Mesenchymal stem cell (in vitro differentiated cells and primary cell): ENCODE measurements around the gene GAPDHS.
A peak's percentile ranks its signal among the peaks of the same experiment; 100 is the strongest.

Experiments
- DNase-seq: peaks from one replicate; pipeline ENCODE4 v3.0.0-alpha.2; 2013
- H2AFZ ChIP-seq: one replicate; pipeline ENCODE4 v1.6.1; 2013; ENCODE audit warnings: low read depth, mild to moderate bottlenecking, control low read depth, inconsistent platforms, low read length, moderate library complexity
- H2AK5ac ChIP-seq: 2 replicates; pipeline ENCODE4 v1.6.1; 2013; ENCODE audit warnings: low read length, moderate library complexity, mild to moderate bottlenecking, inconsistent platforms; ENCODE audit not compliant: severe bottlenecking
- H2BK120ac ChIP-seq: one replicate; pipeline ENCODE4 v1.6.1; 2013; ENCODE audit warnings: low read depth, mild to moderate bottlenecking, inconsistent platforms, low read length, moderate library complexity
- H2BK12ac ChIP-seq, 2 experiments: one replicate each; pipeline ENCODE4 v1.6.1; 2013; ENCODE audit warnings: inconsistent platforms in 2 of 2, low read length in 2 of 2, mild to moderate bottlenecking in 2 of 2, moderate library complexity in 2 of 2, control low read depth in 1 of 2
- H2BK15ac ChIP-seq: one replicate; pipeline ENCODE4 v1.6.1; 2013; ENCODE audit warnings: mild to moderate bottlenecking, low read depth, inconsistent platforms; ENCODE audit not compliant: poor library complexity, severe bottlenecking
- H2BK5ac ChIP-seq: 2 replicates; pipeline ENCODE4 v1.6.1; 2013; ENCODE audit warnings: low read depth, mild to moderate bottlenecking, low read length, control low read depth, inconsistent platforms; ENCODE audit not compliant: poor library complexity, severe bottlenecking
- H3K14ac ChIP-seq, 2 experiments: one replicate each; pipeline ENCODE4 v1.6.1; 2013; ENCODE audit warnings: inconsistent platforms in 2 of 2, low read length in 2 of 2, control low read depth in 1 of 2, mild to moderate bottlenecking in 1 of 2, moderate library complexity in 1 of 2
- H3K18ac ChIP-seq, 2 experiments: one replicate each; pipeline ENCODE4 v1.6.1; 2013; ENCODE audit warnings: inconsistent platforms in 2 of 2, low read length in 2 of 2, control low read depth in 1 of 2, low read depth in 1 of 2, mild to moderate bottlenecking in 1 of 2
- H3K23ac ChIP-seq, 2 experiments: one replicate each; pipeline ENCODE4 v1.6.1; 2013; ENCODE audit warnings: inconsistent platforms in 2 of 2, low read length in 2 of 2, mild to moderate bottlenecking in 2 of 2, moderate library complexity in 2 of 2, control low read depth in 1 of 2
- H3K27ac ChIP-seq: 2 replicates; pipeline ENCODE4 v1.5.1; 2013; ENCODE audit warnings: mild to moderate bottlenecking, moderate library complexity, low read length, control low read depth, inconsistent platforms; ENCODE audit not compliant: poor library complexity, severe bottlenecking
- H3K27me3 ChIP-seq, 2 experiments: 2 replicates each; pipeline versions ENCODE4 v1.6.1 to v1.7.0; 2013; ENCODE audit warnings: low read length in 2 of 2, mild to moderate bottlenecking in 2 of 2, moderate library complexity in 2 of 2, control low read depth in 1 of 2, inconsistent platforms in 1 of 2; ENCODE audit not compliant: control insufficient read depth in 1 of 2, insufficient read depth in 1 of 2
- H3K36me3 ChIP-seq, 2 experiments: 2 replicates each; pipeline versions ENCODE4 v1.6.1 to v1.7.0; 2013; ENCODE audit warnings: low read length in 2 of 2, control low read depth in 1 of 2, inconsistent platforms in 1 of 2, low read depth in 1 of 2, mild to moderate bottlenecking in 1 of 2; ENCODE audit not compliant: insufficient read depth in 2 of 2, control insufficient read depth in 1 of 2
- H3K4ac ChIP-seq, 2 experiments: one replicate each; pipeline ENCODE4 v1.6.1; 2013; ENCODE audit warnings: inconsistent platforms in 2 of 2, low read length in 2 of 2, mild to moderate bottlenecking in 2 of 2, moderate library complexity in 2 of 2, control low read depth in 1 of 2, low read depth in 1 of 2
- H3K4me1 ChIP-seq: 2 replicates; pipeline ENCODE4 v1.6.1; 2013; ENCODE audit warnings: low read depth, low read length, control low read depth; ENCODE audit not compliant: control insufficient read depth, insufficient read depth
- H3K4me2 ChIP-seq: 2 replicates; pipeline ENCODE4 v1.6.1; 2013; ENCODE audit warnings: low read length, mild to moderate bottlenecking, inconsistent platforms; ENCODE audit not compliant: poor library complexity, severe bottlenecking
- H3K4me3 ChIP-seq, 2 experiments: 2 replicates each; pipeline versions ENCODE4 v1.5.1 to v1.7.0; 2013; ENCODE audit warnings: low read length in 2 of 2, mild to moderate bottlenecking in 2 of 2, control low read depth in 1 of 2, low read depth in 1 of 2; ENCODE audit not compliant: insufficient read depth in 1 of 2
- H3K79me1 ChIP-seq: replicated peaks from 2 replicates; pipeline ENCODE4 v1.6.1; 2013; ENCODE audit warnings: mild to moderate bottlenecking, control low read depth, low read length, inconsistent platforms; ENCODE audit not compliant: poor library complexity, severe bottlenecking
- H3K9ac ChIP-seq: 2 replicates; pipeline ENCODE4 v1.7.0; 2013; ENCODE audit warnings: mild to moderate bottlenecking, low read length, moderate library complexity
- H3K9me3 ChIP-seq: 2 replicates; pipeline ENCODE4 v1.7.0; 2013; ENCODE audit warnings: mild to moderate bottlenecking, low read length; ENCODE audit not compliant: control insufficient read depth
- H4K8ac ChIP-seq: one replicate; pipeline ENCODE4 v1.6.1; 2013; ENCODE audit warnings: inconsistent platforms, mild to moderate bottlenecking, low read length, moderate library complexity
- H4K91ac ChIP-seq: one replicate; pipeline ENCODE4 v1.6.1; 2013; ENCODE audit warnings: mild to moderate bottlenecking, low read length, inconsistent platforms
- WGBS: methylation state at CpG from one replicate; pipeline ENCODE4 v1.1.7; 2013; ENCODE audit warnings: mixed read lengths; 5-methylcytosine and 5-hydroxymethylcytosine counted together

GAPDHS gene

DNA sequence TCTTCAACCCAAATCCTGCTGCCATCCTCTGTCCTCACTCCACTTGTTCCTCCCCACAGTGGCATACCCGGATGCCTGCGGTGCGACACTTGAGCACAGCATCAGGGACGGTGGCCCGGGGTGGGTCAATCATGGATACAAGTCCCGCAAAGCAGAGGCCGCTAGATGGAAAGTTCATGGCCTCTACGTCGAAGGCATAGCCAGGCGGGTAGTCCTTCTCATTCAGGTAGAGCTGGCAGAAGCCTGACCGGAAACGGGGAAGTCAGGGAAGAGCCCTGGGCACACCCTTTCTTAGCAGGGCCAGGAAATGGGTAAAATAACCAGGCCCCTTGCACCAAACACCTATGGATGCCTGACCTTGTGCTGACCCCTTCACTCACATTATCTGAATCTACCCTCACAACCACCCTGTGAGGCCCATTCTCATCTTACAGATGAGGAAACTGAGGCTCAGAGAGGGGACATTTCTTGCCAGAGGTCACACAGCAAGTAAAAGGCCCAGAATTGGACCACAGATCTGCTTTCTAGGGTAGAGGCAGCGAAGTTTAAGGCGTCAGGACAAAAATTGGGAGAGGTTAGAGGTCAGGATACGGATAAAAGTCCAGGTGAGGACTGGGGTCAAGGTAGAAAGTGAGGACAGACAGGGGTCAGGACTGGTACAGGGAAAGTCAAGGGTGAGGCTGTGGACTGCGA is 23.7 kb downstream of the GAPDHS start:
- Histone ChIP-seq H3K27me3 (peaks cover 27 to 85% of the 10 kb centered on the region in 2 experiments), H3K4me3 (no peak overlapping the region), H2BK12ac (no peak overlapping the region), H3K4me1 (peaks cover 14% of the 10 kb centered on the region), H3K23ac (no peak overlapping the region), H3K36me3 (no peaks in the 10 kb centered on the region), H3K4ac (no peak overlapping the region), H3K18ac (peak overlapping the region in 1 of 2 experiments; percentile 1), H4K8ac (no peak overlapping the region), H3K4me2 (peak overlapping the region; percentile 45), H2BK5ac (no peak overlapping the region), H3K79me1 (no peaks in the 10 kb centered on the region), H2AFZ (no peak overlapping the region), H2BK120ac (no peak overlapping the region), H2AK5ac (no peak overlapping the region), H2BK15ac (no peak overlapping the region), H3K14ac (no peak overlapping the region), H4K91ac (no peak overlapping the region), H3K27ac (no peak overlapping the region), H3K9ac (no peak overlapping the region), H3K9me3 (no peaks in the 10 kb centered on the region)
- WGBS = 86% methylated on average over 16 of the region's 16 CpGs
- no peak for DNase-seq

- Histone ChIP-seq H2AK5ac (no peak overlapping the region), H2BK15ac (no peak overlapping the region), H3K18ac (peak overlapping the region in 1 of 2 experiments; percentile 1), H3K14ac (peak overlapping the region in 1 of 2 experiments; percentile 38), H3K9me3 (no peaks in the 10 kb centered on the region), H3K4ac (no peak overlapping the region), H4K8ac (no peak overlapping the region), H2BK5ac (no peak overlapping the region), H3K27ac (no peak overlapping the region), H3K9ac (no peak overlapping the region), H2BK120ac (no peak overlapping the region), H3K4me3 (peak overlapping the region; percentile 24 to 61), H2AFZ (peak overlapping the region; percentile 73), H3K36me3 (no peaks in the 10 kb centered on the region), H3K79me1 (no peaks in the 10 kb centered on the region), H3K4me2 (peak overlapping the region; percentile 56), H3K27me3 (peaks cover 31 to 88% of the 10 kb centered on the region in 2 experiments), H3K23ac (no peak overlapping the region), H3K4me1 (peaks cover 14% of the 10 kb centered on the region), H4K91ac (no peak overlapping the region), H2BK12ac (no peak overlapping the region)
- DNase-seq = peak; percentile 67
- 4% methylated on average over 58 of the region's 60 CpGs for WGBS
Measured at GRCh38 chr19:35557539-35558399, 24.5 kb downstream of the GAPDHS start.

DNA sequence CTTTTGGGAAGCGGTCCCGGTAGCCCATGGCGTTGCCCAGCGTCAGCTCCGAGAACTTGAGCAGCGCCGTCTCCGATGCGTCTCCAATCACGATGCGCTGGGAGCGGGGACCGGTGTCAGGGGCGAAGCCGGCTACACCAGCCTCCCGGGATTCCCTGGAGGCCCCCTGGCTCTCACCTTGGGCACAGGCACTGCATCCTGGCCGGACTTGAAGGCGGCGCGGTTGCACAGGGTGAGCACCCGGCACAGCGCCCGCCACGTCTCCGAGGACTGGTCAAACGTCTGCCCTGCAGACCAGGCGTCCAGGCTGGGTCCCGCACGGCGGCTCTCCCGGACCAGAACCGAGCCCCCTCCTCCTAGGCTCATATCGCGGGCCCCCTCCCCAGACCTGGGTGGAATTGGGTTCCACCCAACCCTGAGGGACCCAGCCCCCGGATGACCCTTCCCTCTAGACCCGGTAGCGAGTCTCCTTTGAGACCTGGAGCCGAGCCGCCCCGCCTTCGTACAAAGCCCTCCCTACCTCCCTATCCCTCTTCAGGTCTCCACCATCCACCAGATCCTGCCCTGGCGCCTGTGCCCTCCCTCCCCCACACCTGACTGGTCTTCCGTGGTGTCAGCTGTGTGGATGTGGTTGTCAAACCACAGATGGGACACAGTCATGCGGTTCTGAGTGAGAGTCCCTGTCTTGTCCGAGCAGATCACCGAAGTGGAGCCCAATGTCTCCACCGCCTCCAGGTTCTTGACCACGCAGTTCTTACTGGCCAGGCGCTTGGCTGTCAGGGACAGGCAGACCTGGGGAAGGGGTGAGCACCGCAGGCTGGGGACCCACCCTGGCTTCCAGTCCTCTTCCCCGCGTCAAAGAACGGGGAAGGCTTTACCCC is 25.4 kb downstream of the GAPDHS start:
- no peak overlapping the region for H3K9ac ChIP-seq
- peak overlapping the region in 1 of 2 experiments; percentile 61 for H3K4me3 ChIP-seq
- H3K27me3 ChIP-seq = peaks cover 31 to 90% of the 10 kb centered on the region in 2 experiments
- H2BK5ac ChIP-seq = no peak overlapping the region
- H3K4ac ChIP-seq = no peak overlapping the region
- H3K36me3 ChIP-seq = no peaks in the 10 kb centered on the region
- H3K18ac ChIP-seq = no peak overlapping the region
- H3K4me2 ChIP-seq = no peak overlapping the region
- H3K27ac ChIP-seq = no peak overlapping the region
- H3K14ac ChIP-seq = no peak overlapping the region
- no peaks in the 10 kb centered on the region for H3K79me1 ChIP-seq
- no peak overlapping the region for H2AK5ac ChIP-seq
- H2AFZ ChIP-seq = no peak overlapping the region
- H2BK12ac ChIP-seq = no peak overlapping the region
- H2BK15ac ChIP-seq = no peak overlapping the region
- no peak overlapping the region for H2BK120ac ChIP-seq
- no peaks in the 10 kb centered on the region for H3K9me3 ChIP-seq
- H4K8ac ChIP-seq = no peak overlapping the region
- no peak overlapping the region for H3K23ac ChIP-seq
- no peak overlapping the region for H4K91ac ChIP-seq
- WGBS = 33% methylated on average over 53 of the region's 53 CpGs
- DNase-seq = no peak
- peaks cover 14% of the 10 kb centered on the region for H3K4me1 ChIP-seq
